ENCODE results near the gene DLEC1. TPM values are rescaled to one million over a fixed set of nuclear protein-coding genes. Genes with fewer than 3 reads are reported as not detected.
"Not testable (repeated sequence)": the region's sequence is repeated elsewhere in the genome, so short reads cannot be mapped to it uniquely, and the experiment has no call there.

DLEC1 gene
- total RNA-seq, 1 experiment from 2014 or later: 0.10 TPM

- no peak for DNase-seq (ENCODE audit: low spot score)
Observed at GRCh38 chr3:38154625-38155255, 115.7 kb downstream of the DLEC1 start.

GRCh38 chr3:38155825-38156224 lies 116.8 kb downstream of the DLEC1 start:
- no peak for DNase-seq (ENCODE audit: low spot score)

GRCh38 chr3:38157117-38157516 lies 118.1 kb downstream of the DLEC1 start:
- DNase-seq (ENCODE audit: low spot score): no peak

GRCh38 chr3:38157595-38157994 lies 118.6 kb downstream of the DLEC1 start:
- DNase-seq (ENCODE audit: low spot score): no peak

- no peak for DNase-seq (ENCODE audit: low spot score)
Observed at GRCh38 chr3:38158472-38158871, 119.5 kb downstream of the DLEC1 start.

- not testable (repeated sequence) for DNase-seq (ENCODE audit: low spot score)
Observed at GRCh38 chr3:38160704-38161103, 121.7 kb downstream of the DLEC1 start.

- no peak for DNase-seq (ENCODE audit: low spot score)
Observed at GRCh38 chr3:38163117-38163840, 124.3 kb downstream of the DLEC1 start.

GRCh38 chr3:38163841-38164642 lies 125.0 kb downstream of the DLEC1 start:
- no peak for DNase-seq (ENCODE audit: low spot score)

- no peak for DNase-seq (ENCODE audit: low spot score)
Observed at GRCh38 chr3:38164643-38164951, 125.6 kb downstream of the DLEC1 start.

GRCh38 chr3:38164952-38165721 lies 126.1 kb downstream of the DLEC1 start, which contains the start of gene OXSR1:
TSS of gene OXSR1 (plus strand) at chr3:38165537. CDS start at chr3:38165877, 340 bp downstream.
- DNase-seq (ENCODE audit: low spot score): peak; percentile 98

GRCh38 chr3:38165722-38166387 lies 126.8 kb downstream of the DLEC1 start:
- no peak for DNase-seq (ENCODE audit: low spot score)

GRCh38 chr3:38167591-38167990 lies 128.6 kb downstream of the DLEC1 start:
- DNase-seq (ENCODE audit: low spot score): no peak

GRCh38 chr3:38168151-38169026 lies 129.4 kb downstream of the DLEC1 start:
- DNase-seq (ENCODE audit: low spot score): no peak

- no peak for DNase-seq (ENCODE audit: low spot score)
Observed at GRCh38 chr3:38169027-38169317, 130.0 kb downstream of the DLEC1 start.

- DNase-seq (ENCODE audit: low spot score): no peak
Observed at GRCh38 chr3:38170722-38171121, 131.7 kb downstream of the DLEC1 start.

GRCh38 chr3:38171622-38172021 lies 132.6 kb downstream of the DLEC1 start:
- no peak for DNase-seq (ENCODE audit: low spot score)
